GM23338 (cell line): ENCODE results near the gene SLC12A7. TPM values are rescaled to one million over a fixed set of nuclear protein-coding genes. Genes with fewer than 3 reads are reported as not detected.

ENCODE experiments used
- ATAC-seq: fragments of 200-7000 bp; cut with Tn5 transposase; 3 replicates; pipeline ENCODE4 v1.9.1; 2020
- DNase-seq: peaks from one replicate; pipeline ENCODE4 v3.0.0-alpha.2; 2015; ENCODE audit warnings: low spot score
- H2AFZ ChIP-seq: fragments of 200-600 bp; sonication (generic); 2 replicates; pipeline ENCODE4 v1.8.0; 2016; ENCODE audit warnings: antibody characterized with exemption, mild to moderate bottlenecking, moderate library complexity
- H3F3A ChIP-seq: fragments of 200-600 bp; sonication (generic); replicated peaks from 2 replicates; pipeline ENCODE4 v1.8.0; 2017; ENCODE audit warnings: antibody characterized with exemption, mixed run types, low read depth
- H3K27ac ChIP-seq: fragments of 200-600 bp; sonication (generic); 2 replicates; pipeline ENCODE4 v1.6.1; 2016; ENCODE audit warnings: low read depth
- H3K27me3 ChIP-seq: fragments of 200-600 bp; sonication (generic); 2 replicates; pipeline ENCODE4 v1.8.0; 2016; ENCODE audit warnings: mild to moderate bottlenecking, mixed run types, moderate library complexity; ENCODE audit not compliant: insufficient read depth
- H3K36me3 ChIP-seq: fragments of 200-600 bp; sonication (generic); 2 replicates; pipeline ENCODE4 v1.8.0; 2016; ENCODE audit warnings: mild to moderate bottlenecking; ENCODE audit not compliant: insufficient read depth
- H3K4me1 ChIP-seq: fragments of 200-600 bp; sonication (generic); 2 replicates; pipeline ENCODE4 v1.8.0; 2016; ENCODE audit warnings: mild to moderate bottlenecking, moderate library complexity; ENCODE audit not compliant: insufficient read depth
- H3K4me2 ChIP-seq: fragments of 200-600 bp; sonication (generic); 2 replicates; pipeline ENCODE4 v1.7.1; 2017; ENCODE audit warnings: mixed run types
- H3K4me3 ChIP-seq: fragments of 200-600 bp; sonication (generic); 2 replicates; pipeline ENCODE4 v1.6.1; 2016; ENCODE audit warnings: mixed run types
- H3K79me2 ChIP-seq: fragments of 200-600 bp; sonication (generic); replicated peaks from 2 replicates; pipeline ENCODE4 v1.8.0; 2017; ENCODE audit warnings: mild to moderate bottlenecking; ENCODE audit not compliant: insufficient read depth
- H3K9me2 ChIP-seq: fragments of 200-600 bp; sonication (generic); 2 replicates; pipeline ENCODE4 v1.8.0; 2017; ENCODE audit not compliant: insufficient read depth
- H4K20me1 ChIP-seq: fragments of 200-600 bp; sonication (generic); replicated peaks from 2 replicates; pipeline ENCODE4 v1.8.0; 2017; ENCODE audit warnings: mild to moderate bottlenecking; ENCODE audit not compliant: insufficient read depth
- H3K27ac Mint-ChIP-seq: 2 replicates; pipeline ENCODE4 v1.8.0; 2020; ENCODE audit warnings: inconsistent platforms, mild to moderate bottlenecking, moderate library complexity, mixed read lengths
- H3K27me3 Mint-ChIP-seq: 3 replicates; pipeline ENCODE4 v1.8.0; 2022; ENCODE audit warnings: low read depth, mild to moderate bottlenecking, moderate library complexity, mixed read lengths, inconsistent platforms; ENCODE audit not compliant: insufficient read depth, poor library complexity
- H3K36me3 Mint-ChIP-seq: 3 replicates; pipeline ENCODE4 v1.8.0; 2021; ENCODE audit warnings: low read depth, mild to moderate bottlenecking, inconsistent platforms, moderate library complexity, mixed read lengths
- H3K4me1 Mint-ChIP-seq: 3 replicates; pipeline ENCODE4 v1.8.0; 2020; ENCODE audit warnings: mild to moderate bottlenecking, inconsistent platforms, mixed read lengths
- H3K4me3 Mint-ChIP-seq: 3 replicates; pipeline ENCODE4 v1.8.0; 2021; ENCODE audit warnings: moderate library complexity, mild to moderate bottlenecking, inconsistent platforms, mixed read lengths
- H3K9me3 Mint-ChIP-seq: 3 replicates; pipeline ENCODE4 v1.8.0; 2020; ENCODE audit warnings: moderate library complexity, mild to moderate bottlenecking, inconsistent platforms, mixed read lengths
- CREB1 ChIP-seq: fragments of 250-450 bp; sonication (Bioruptor Pico); IDR thresholded peaks from 2 replicates; pipeline ENCODE4 v1.5.0; 2020; ENCODE audit warnings: low read depth, mild to moderate bottlenecking, moderate library complexity
- CTCF ChIP-seq, 2 experiments: fragments of 200-600 bp in 1 of 2; sonication (generic) in 1 of 2; conservative IDR thresholded peaks; 2 replicates each; pipeline versions ENCODE4 v1.5.1 to v1.6.1; 2016 to 2017; ENCODE audit warnings: antibody characterized with exemption in 2 of 2, low read depth in 2 of 2, mild to moderate bottlenecking in 2 of 2, moderate library complexity in 1 of 2
- EZH2 ChIP-seq: fragments of 200-600 bp; sonication (generic); IDR thresholded peaks from one replicate; pipeline ENCODE4 v1.8.0; 2017; ENCODE audit warnings: antibody characterized with exemption, mild to moderate bottlenecking, low read depth; ENCODE audit not compliant: unreplicated experiment
- EZH2phosphoT487 ChIP-seq: fragments of 200-600 bp; sonication (generic); IDR thresholded peaks from one replicate; pipeline ENCODE4 v1.8.1; 2018; ENCODE audit warnings: antibody characterized with exemption; ENCODE audit not compliant: unreplicated experiment
- JUNB ChIP-seq: IDR thresholded peaks from one replicate; pipeline ENCODE4 v1.6.1; 2016; ENCODE audit warnings: antibody characterized with exemption; ENCODE audit not compliant: unreplicated experiment
- POLR2AphosphoS5 ChIP-seq: IDR thresholded peaks from 2 replicates; pipeline ENCODE4 v1.6.1; 2016; ENCODE audit warnings: antibody characterized with exemption, low read depth
- REST ChIP-seq: IDR thresholded peaks from one replicate; pipeline ENCODE4 v1.6.1; 2018; ENCODE audit warnings: antibody characterized with exemption; ENCODE audit not compliant: unreplicated experiment
- ZNF114 ChIP-seq: fragments of 250-450 bp; sonication (Bioruptor Pico); IDR thresholded peaks from 2 replicates; pipeline ENCODE4 v1.5.0; 2020; ENCODE audit warnings: mild to moderate bottlenecking, moderate library complexity
- ZNF462 ChIP-seq: fragments of 250-450 bp; sonication (Bioruptor Pico); IDR thresholded peaks from 2 replicates; pipeline ENCODE4 v1.5.0; 2020; ENCODE audit warnings: mild to moderate bottlenecking, moderate library complexity
- polyA plus RNA-seq: library from polyadenylated mRNA; unstranded; fragments of >200 nt; fragmentation: Nextera tagmentation; extraction: Ambion mirVana; gene quantifications from 2 replicates; pipeline ENCODE4 v1.2.1, GENCODE V29; 2016
- total RNA-seq: library from RNA; depleted of rRNA; stranded (reverse); fragments of >200 nt; shearing (Covaris generic); gene quantifications from 2 replicates; pipeline ENCODE4 v1.2.3, GENCODE V29; 2014

SLC12A7 gene
- total and polyA plus RNA-seq, 2 experiments from 2014 or later = 7.4 to 32.2 TPM

DNA sequence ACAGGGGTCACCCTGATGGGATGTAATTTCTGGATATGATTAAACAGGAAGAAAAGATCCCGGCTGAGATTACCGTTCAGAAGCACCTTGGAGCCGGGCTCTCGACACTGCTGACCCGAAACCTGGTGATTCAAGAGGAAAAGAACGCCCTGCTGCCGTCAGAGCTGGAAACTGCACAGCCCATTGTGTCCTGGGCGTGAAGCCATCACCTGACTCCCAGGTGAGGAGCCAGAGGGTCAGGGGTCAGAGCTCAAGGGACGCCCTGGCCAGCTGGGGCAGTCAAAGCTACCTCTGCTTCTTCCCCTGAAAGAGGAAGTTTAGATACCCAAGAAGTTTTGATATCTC is 17.8 kb upstream of the SLC12A7 start:
- Histone ChIP-seq H4K20me1 (no peaks in the 10 kb centered on the region), H2AFZ (no peak overlapping the region; the same call in 1 of the 2 replicates), H3K4me2 (no peak overlapping the region), H3F3A (no peaks in the 10 kb centered on the region), H3K4me3 (no peak overlapping the region), H3K79me2 (no peaks in the 10 kb centered on the region), H3K9me2 (no peaks in the 10 kb centered on the region), H3K27ac (no peak overlapping the region), H3K36me3 (no peaks in the 10 kb centered on the region), H3K4me1 (no peaks in the 10 kb centered on the region), H3K27me3 (no peaks in the 10 kb centered on the region)
- Mint-ChIP-seq H3K27me3 (peaks cover 7% of the 10 kb centered on the region), H3K4me1 (peaks cover 19% of the 10 kb centered on the region), H3K9me3 (no peaks in the 10 kb centered on the region; the same call in 2 of the 3 replicates), H3K4me3 (no peak overlapping the region), H3K27ac (no peak overlapping the region), H3K36me3 (no peaks in the 10 kb centered on the region)
- DNase-seq = no peak
- no peak for TF ChIP-seq CREB1 (CRISPR knock-in tag)
- TF ChIP-seq CTCF (conservative IDR thresholded peaks at IDR 0.05; ENCODE audit: low read depth in 2 of 2) = no peak
- TF ChIP-seq ZNF462 (CRISPR knock-in tag) = no peak
- no peak for TF ChIP-seq ZNF114
- TF ChIP-seq EZH2phosphoT487 = no peak
- no peak for TF ChIP-seq JUNB
- TF ChIP-seq REST = no peak
- TF ChIP-seq EZH2 = no peak
- TF ChIP-seq POLR2AphosphoS5 = no peak
- no peak for ATAC-seq
